Right lobe of liver (tissue), 6 donors: ENCODE data around the gene SERPINH1. TPM values are rescaled to one million over a fixed set of nuclear protein-coding genes. Genes with fewer than 3 reads are reported as not detected.

ENCODE experiments used
- ATAC-seq, 4 donors: fragments of 200-7000 bp; cut with Tn5 transposase; one replicate each; pipeline ENCODE4 v1.9.1; 2020; ENCODE audit warnings: mild to moderate bottlenecking in 4 of 4, moderate library complexity in 4 of 4
- DNase-seq, 3 donors: peaks; one replicate each; pipeline ENCODE4 v3.0.0-alpha.2; 2020
- H3K27ac ChIP-seq, 3 donors: fragments of 200-600 bp; one replicate each; pipeline ENCODE4 v1.8.0; 2022
- H3K27me3 ChIP-seq, 2 donors: fragments of 200-600 bp; one replicate each; pipeline ENCODE4 v1.8.0; 2022
- H3K36me3 ChIP-seq, 4 donors: fragments of 200-600 bp; sonication (generic) in 1 of 4; one replicate each; pipeline versions ENCODE4 v1.5.1 to v1.8.0; 2017 to 2022; ENCODE audit warnings: control low read depth in 1 of 4
- H3K4me1 ChIP-seq, 4 donors: fragments of 200-600 bp; sonication (generic) in 1 of 4; one replicate each; pipeline versions ENCODE4 v1.5.1 to v1.8.0; 2017 to 2022; ENCODE audit warnings: control low read depth in 1 of 4
- H3K4me3 ChIP-seq, 3 donors: fragments of 200-600 bp; one replicate each; pipeline ENCODE4 v1.8.0; 2022
- H3K9me3 ChIP-seq, 4 donors: fragments of 200-600 bp; sonication (generic) in 1 of 4; one replicate each; pipeline versions ENCODE4 v1.5.1 to v1.8.0; 2017 to 2022; ENCODE audit warnings: control low read depth in 1 of 4
- CTCF ChIP-seq, 4 donors: fragments of 200-600 bp in 3 of 4; fragments of 450-650 bp in 1 of 4; IDR thresholded peaks; one replicate each; pipeline versions ENCODE4 v1.5.1 to v1.8.0; 2016 to 2022; ENCODE audit warnings: antibody characterized with exemption in 4 of 4, mild to moderate bottlenecking in 2 of 4
- POLR2A ChIP-seq: fragments of 450-650 bp; IDR thresholded peaks from one replicate; pipeline ENCODE4 v1.6.1; 2017; ENCODE audit warnings: antibody characterized with exemption, mild to moderate bottlenecking
- WGBS: methylation state at CpG from one replicate; pipeline ENCODE4 v1.1.6; 2018; ENCODE audit warnings: low coverage, low lambda C conversion rate; ENCODE audit not compliant: insufficient coverage; ENCODE audit errors: missing lambda C conversion rate; 5-methylcytosine and 5-hydroxymethylcytosine counted together
- intact Hi-C, 2 donors: fragments of 100-400 bp; cut with DNase I; formaldehyde crosslinking; loops; one replicate each; pipeline versions ENCODE4 v1.11.2 to v1.14.1; 2022
- total RNA-seq, 6 experiments: library from RNA; depleted of rRNA in 2 of 6; stranded (reverse); fragments of >200 nt in 2 of 6; fragmentation: NEBNext Ultra II Directional in 3 of 6; extraction: Animal tissue kit (Norgen Biotek cat#: 25700) in 3 of 6; gene quantifications; one replicate each; pipeline versions ENCODE4 v1.1.0 to v1.2.4, GENCODE V29; 2016 to 2023
- donor health status: DM: no; HTN: yes; CAD: no.
- donor health status: DM: no; HTN: no; CAD: no.
- donor health status: DM: no; HTN: no; CAD: no.
- donor health status: DM: no; HTN: yes; CAD: no.
- donor health status: DM: no; HTN: yes; CAD: no.

Gene SERPINH1
- total RNA-seq, 6 experiments from 2014 or later: 14.6 to 44.3 (median 33.8) TPM

DNA sequence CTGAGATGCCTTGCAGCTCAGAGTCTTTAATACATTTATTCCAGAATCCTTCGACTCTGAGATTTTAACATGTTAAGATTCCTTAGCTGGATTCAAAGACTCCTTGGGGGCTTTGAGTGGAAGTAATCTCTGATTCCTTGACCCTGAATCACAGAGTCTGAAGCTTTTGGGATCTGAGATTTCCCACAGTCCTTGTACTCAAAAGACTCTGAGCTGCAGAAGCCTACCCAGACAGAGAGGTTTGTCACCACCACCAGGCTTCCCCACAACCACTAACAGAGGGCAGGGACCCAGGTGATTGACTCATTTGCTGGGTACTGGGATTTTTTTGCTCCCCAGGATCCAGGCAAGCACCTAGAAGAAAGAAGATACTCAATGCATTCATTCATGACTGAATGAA, 1.4 kb upstream of the SERPINH1 start:
- H3K27ac ChIP-seq: peak overlapping the region in 1 of 3 donors; percentile 100
- H3K27me3 ChIP-seq: no peaks in the 10 kb centered on the region
- DNase-seq (no peak), ATAC-seq (no peak)
- intact Hi-C loops: no loop called here
- TF ChIP-seq POLR2A (no peak), CTCF (IDR thresholded peaks at IDR 0.05) (no peak)
- H3K36me3 ChIP-seq: no peaks in the 10 kb centered on the region
- H3K9me3 ChIP-seq: no peaks in the 10 kb centered on the region
- H3K4me3 ChIP-seq: no peak overlapping the region
- peaks cover 0 to 25% (median 12%) of the 10 kb centered on the region in 4 donors for H3K4me1 ChIP-seq
- WGBS: 60% methylated on average over 1 of the region's 1 CpG

GRCh38 chr11:75561426-75562047, 516 bp upstream of the SERPINH1 start:
- Histone ChIP-seq H3K36me3 (peaks cover 0 to 4% (median 0%) of the 10 kb centered on the region in 4 donors), H3K9me3 (no peaks in the 10 kb centered on the region), H3K27me3 (no peaks in the 10 kb centered on the region), H3K27ac (peak overlapping the region; percentile 99 to 100 (median 100)), H3K4me1 (peaks cover 0 to 27% (median 13%) of the 10 kb centered on the region in 4 donors), H3K4me3 (peak overlapping the region; percentile 85 to 94 (median 91))
- intact Hi-C loops: no loop called here
- ATAC-seq (no peak), DNase-seq (no peak)
- WGBS: 10% methylated on average over 18 of the region's 21 CpGs
- TF ChIP-seq POLR2A (no peak), CTCF (IDR thresholded peaks at IDR 0.05) (no peak)

DNA sequence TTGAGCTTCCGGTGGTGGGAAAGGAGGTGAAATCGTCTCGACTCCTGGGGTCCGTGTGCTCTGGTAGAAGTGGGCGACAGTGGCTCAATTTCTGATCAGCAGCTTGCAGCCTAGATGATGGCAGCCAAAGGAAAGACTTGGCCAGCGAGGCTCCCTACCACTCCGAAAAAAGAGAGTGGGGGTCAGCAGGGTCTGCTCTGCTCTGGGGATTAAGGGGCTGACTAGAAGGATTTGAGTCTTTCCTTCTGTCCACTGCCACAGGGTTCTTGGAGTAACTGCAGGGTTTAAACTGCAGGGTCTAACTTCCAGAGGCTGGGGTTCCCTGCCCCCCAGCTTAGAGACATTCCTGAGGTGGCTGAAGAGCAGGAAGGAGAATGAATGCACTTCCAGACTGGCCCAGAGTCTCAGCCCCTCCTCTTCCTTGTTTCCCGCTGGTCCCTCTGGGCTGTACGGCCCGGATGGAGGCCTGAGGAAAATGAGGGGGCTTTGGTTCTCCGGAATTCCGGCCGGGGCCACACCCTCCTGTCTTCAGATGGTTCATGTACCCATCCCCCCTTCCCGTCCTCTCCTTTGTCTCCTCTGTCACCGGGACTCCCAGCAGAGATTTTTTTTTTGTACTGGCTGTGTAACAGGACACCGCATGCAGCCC, 907 bp downstream of the SERPINH1 start:
- peak; percentile 7 to 46 (median 27) for ATAC-seq
- H3K27ac ChIP-seq: peak overlapping the region; percentile 99 to 100 (median 100)
- peaks cover 0 to 18% (median 8%) of the 10 kb centered on the region in 4 donors for H3K36me3 ChIP-seq
- H3K27me3 ChIP-seq: no peaks in the 10 kb centered on the region
- intact Hi-C loops: no loop called here
- no peaks in the 10 kb centered on the region for H3K9me3 ChIP-seq
- peak in 1 of 3 donors; percentile 64 for DNase-seq
- peak overlapping the region; percentile 85 to 94 (median 91) for H3K4me3 ChIP-seq
- TF ChIP-seq POLR2A (no peak), CTCF (IDR thresholded peaks at IDR 0.05) (no peak)
- WGBS: 3% methylated on average over 12 of the region's 16 CpGs
- peaks cover 0 to 27% (median 13%) of the 10 kb centered on the region in 4 donors for H3K4me1 ChIP-seq

GRCh38 chr11:75563501-75563977, 1.5 kb downstream of the SERPINH1 start:
- DNase-seq: no peak
- WGBS: 52% methylated on average over 5 of the region's 5 CpGs
- peaks cover 0 to 24% (median 12%) of the 10 kb centered on the region in 4 donors for H3K36me3 ChIP-seq
- H3K9me3 ChIP-seq: no peaks in the 10 kb centered on the region
- peak overlapping the region; percentile 85 to 94 (median 91) for H3K4me3 ChIP-seq
- ATAC-seq: no peak
- H3K27ac ChIP-seq: peak overlapping the region; percentile 99 to 100 (median 100)
- peaks cover 0 to 27% (median 13%) of the 10 kb centered on the region in 4 donors for H3K4me1 ChIP-seq
- TF ChIP-seq POLR2A (no peak), CTCF (IDR thresholded peaks at IDR 0.05) (no peak)
- H3K27me3 ChIP-seq: no peaks in the 10 kb centered on the region
- intact Hi-C loops: no loop called here
